Measurements from ENCODE around the gene METTL2B. TPM values are rescaled to one million over a fixed set of nuclear protein-coding genes. Genes with fewer than 3 reads are reported as not detected.
A peak's percentile ranks its signal among the peaks of the same experiment; 100 is the strongest.
"Not testable (repeated sequence)": the region's sequence is repeated elsewhere in the genome, so short reads cannot be mapped to it uniquely, and the experiment has no call there.

METTL2B gene
- total and polyA plus RNA-seq, 8 donors = 7.8 to 21.5 (median 12.4) TPM

DNA sequence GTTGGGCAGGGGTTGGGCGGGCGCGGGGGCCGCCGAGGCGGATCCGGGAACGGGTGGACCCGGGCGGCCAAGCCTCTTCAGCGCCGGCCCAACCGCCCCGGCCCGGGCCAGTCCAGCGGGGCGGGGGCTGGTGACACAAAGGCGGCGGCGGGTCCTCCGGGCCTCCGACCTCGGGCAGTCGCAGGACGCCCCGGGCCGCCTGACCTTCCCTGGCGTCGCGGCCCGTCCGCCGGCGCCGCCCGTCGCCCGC lies 54.2 kb downstream of the METTL2B start:
- H3K36me3 ChIP-seq = peaks cover 0 to 17% (median 7%) of the 10 kb centered on the region in 4 donors
- H3K4me1 ChIP-seq = peaks cover 7 to 44% (median 23%) of the 10 kb centered on the region in 4 donors
- H3K9me3 ChIP-seq = no peaks in the 10 kb centered on the region
- 0% methylated on average over 6 to 38 of the region's 38 CpGs for WGBS, 5 donors
- H3K27me3 ChIP-seq = no peaks in the 10 kb centered on the region
- H3K4me3 ChIP-seq = peak overlapping the region; percentile 67 to 92 (median 78)
- intact Hi-C loops (cut with DNase I; ENCODE audit: low total_unique reads) = no loop called here
- peak overlapping the region; percentile 97 to 100 (median 98) for H3K27ac ChIP-seq
- TF ChIP-seq, protein P1, sequence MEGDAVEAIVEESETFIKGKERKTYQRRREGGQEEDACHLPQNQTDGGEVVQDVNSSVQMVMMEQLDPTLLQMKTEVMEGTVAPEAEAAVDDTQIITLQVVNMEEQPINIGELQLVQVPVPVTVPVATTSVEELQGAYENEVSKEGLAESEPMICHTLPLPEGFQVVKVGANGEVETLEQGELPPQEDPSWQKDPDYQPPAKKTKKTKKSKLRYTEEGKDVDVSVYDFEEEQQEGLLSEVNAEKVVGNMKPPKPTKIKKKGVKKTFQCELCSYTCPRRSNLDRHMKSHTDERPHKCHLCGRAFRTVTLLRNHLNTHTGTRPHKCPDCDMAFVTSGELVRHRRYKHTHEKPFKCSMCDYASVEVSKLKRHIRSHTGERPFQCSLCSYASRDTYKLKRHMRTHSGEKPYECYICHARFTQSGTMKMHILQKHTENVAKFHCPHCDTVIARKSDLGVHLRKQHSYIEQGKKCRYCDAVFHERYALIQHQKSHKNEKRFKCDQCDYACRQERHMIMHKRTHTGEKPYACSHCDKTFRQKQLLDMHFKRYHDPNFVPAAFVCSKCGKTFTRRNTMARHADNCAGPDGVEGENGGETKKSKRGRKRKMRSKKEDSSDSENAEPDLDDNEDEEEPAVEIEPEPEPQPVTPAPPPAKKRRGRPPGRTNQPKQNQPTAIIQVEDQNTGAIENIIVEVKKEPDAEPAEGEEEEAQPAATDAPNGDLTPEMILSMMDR (IDR thresholded peaks at IDR 0.05) = no peak
- TF ChIP-seq POLR2A (IDR thresholded peaks at IDR 0.05) (no peak), POLR2AphosphoS5 (IDR thresholded peaks at IDR 0.05) (no peak), EP300 (IDR thresholded peaks at IDR 0.05) (no peak)
- no peak for DNase-seq

DNA sequence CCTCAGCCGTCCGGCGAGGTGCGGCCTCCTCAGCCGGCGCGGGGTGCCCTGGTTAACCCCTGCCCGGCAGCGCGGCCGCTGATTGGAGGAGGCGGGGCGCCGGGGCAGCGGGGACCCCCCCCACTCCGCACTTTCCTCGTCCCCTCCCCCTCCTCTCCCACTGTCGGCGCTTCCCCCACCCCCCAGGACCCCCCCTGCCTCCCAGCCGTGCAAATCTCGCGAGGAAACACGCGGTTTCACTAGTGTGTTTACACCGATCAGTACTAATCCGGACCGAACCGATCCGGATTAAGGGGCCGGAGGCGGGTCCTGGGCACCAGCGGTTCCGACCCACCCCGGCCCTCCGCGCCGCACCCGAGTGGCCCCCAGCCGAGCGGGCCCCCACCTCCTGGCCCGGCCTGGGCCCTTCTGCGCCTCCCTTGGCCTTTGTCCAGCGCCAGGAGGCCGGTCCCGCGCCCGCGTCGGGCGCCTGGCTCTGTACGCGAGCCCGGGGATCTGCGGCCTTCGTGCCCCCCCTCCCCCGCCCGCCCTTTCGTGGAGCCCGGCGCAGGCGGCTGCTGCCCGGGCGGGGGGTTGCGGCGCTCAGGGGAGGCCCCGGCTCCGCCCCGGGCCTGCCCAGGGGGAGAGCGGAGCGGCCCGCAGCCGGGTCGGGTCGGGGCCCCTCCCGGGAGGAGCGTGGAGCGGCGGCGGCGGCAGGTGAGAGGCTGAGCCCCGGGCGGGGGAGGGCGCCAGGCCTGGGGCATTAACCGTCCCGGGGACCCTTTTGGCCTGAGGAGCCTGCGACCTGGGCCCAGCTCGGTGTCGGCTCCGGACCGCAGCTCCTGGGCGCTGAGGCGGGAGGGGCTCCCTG lies 54.8 kb downstream of the METTL2B start:
- peaks cover 7 to 44% (median 25%) of the 10 kb centered on the region in 4 donors for H3K4me1 ChIP-seq
- peak; percentile 90 to 96 for DNase-seq
- peak overlapping the region; percentile 67 to 92 (median 78) for H3K4me3 ChIP-seq
- H3K36me3 ChIP-seq = peaks cover 0 to 21% (median 10%) of the 10 kb centered on the region in 4 donors
- intact Hi-C loops (cut with DNase I; ENCODE audit: low total_unique reads); H3K9me3 ChIP-seq; H3K27me3 ChIP-seq: not testable (repeated sequence)
- 0 to 2% (median 0%) methylated on average over 18 to 91 of the region's 92 CpGs; no CpG with 5 or more reads in 1 of the 5 donors for WGBS, 5 donors
- H3K27ac ChIP-seq = peak overlapping the region; percentile 97 to 100 (median 98)

DNA sequence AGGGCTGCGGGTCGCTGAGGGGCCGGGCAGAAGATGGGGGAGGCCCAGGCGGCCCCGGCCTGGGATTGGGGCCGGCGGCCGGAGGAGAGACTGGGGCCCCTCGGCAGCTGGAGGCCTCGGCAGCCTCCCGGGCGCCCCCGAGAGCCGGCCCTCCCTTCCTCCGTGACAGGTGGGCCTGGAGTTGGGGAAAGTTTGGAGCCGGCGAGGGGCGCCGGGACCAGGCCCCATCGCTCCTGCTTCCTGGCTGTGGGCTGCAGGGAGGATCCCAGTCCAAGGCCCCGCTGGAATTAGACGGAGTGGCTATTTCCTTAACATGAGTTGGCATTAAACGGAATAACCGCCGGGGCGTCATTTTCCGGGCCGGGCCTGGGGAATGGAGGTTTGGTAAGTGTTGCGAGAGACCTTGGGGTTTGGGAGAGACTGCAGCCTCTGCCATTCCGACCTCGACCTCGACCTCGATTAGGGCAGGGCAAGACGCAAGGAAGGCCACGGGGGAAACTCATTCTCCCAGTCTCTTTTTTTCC lies 55.5 kb downstream of the METTL2B start:
- peak; percentile 37 to 48 for DNase-seq
- intact Hi-C loops (cut with DNase I; ENCODE audit: low total_unique reads); H3K27me3 ChIP-seq; H3K9me3 ChIP-seq: not testable (repeated sequence)
- 0 to 1% (median 0%) methylated on average over 15 to 30 of the region's 35 CpGs for WGBS, 5 donors
- Histone ChIP-seq H3K36me3 (peaks cover 0 to 27% (median 12%) of the 10 kb centered on the region in 4 donors), H3K27ac (peak overlapping the region; percentile 97 to 100 (median 98)), H3K4me3 (peak overlapping the region; percentile 67 to 92 (median 78)), H3K4me1 (peaks cover 7 to 46% (median 27%) of the 10 kb centered on the region in 4 donors)

DNA sequence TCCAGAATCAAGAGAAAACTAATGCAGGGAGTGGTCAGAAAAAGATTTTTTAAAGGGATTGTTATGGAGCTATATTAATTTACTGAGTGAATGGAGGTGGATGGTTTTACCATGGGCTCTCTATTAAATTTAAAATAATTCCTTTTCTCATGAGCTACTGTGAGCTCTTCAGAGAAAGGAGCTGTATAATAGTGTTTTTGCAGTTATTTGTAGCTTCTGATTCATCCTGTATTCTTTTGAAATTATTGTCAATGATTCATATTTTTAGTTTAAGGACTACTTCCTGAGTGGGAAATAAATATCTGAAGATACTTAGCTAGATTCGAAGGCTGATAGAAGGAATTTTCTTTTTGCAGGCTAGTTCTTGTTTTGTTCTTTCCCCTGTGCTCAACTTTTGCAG lies 56.4 kb downstream of the METTL2B start:
- Histone ChIP-seq H3K4me3 (peak overlapping the region in 3 of 4 donors; percentile 67 to 92 (median 75)), H3K4me1 (peaks cover 7 to 55% (median 30%) of the 10 kb centered on the region in 4 donors), H3K36me3 (peaks cover 0 to 27% (median 12%) of the 10 kb centered on the region in 4 donors), H3K27ac (peak overlapping the region in 3 of 5 donors; percentile 34 to 99 (median 97))
- DNase-seq; intact Hi-C loops (cut with DNase I; ENCODE audit: low total_unique reads); H3K9me3 ChIP-seq; H3K27me3 ChIP-seq: not testable (repeated sequence)
- WGBS, 5 donors = 10 to 25% (median 14%) methylated on average over 1 of the region's 1 CpG

DNA sequence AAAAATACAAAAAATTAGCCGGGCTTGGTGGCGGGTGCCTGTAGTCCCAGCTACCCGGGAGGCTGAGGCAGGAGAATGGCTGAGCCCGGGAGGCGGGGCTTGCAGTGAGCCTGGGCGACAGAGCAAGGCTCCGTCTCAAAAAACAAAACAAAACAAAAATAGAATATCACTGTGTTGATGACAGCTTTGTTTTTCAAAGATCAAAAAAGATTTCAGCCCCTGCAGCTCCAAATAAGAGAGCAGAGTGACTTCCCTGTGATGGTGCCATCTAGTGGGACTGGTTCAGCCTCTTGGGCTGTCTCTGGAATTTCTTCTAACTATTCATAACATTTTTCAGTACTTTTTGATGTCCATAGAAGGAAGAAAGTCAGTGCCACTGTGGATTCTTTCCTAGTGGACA lies 60.9 kb downstream of the METTL2B start:
- H3K9me3 ChIP-seq; DNase-seq; H3K4me3 ChIP-seq; intact Hi-C loops (cut with DNase I; ENCODE audit: low total_unique reads); H3K27me3 ChIP-seq: not testable (repeated sequence)
- TF ChIP-seq, protein P1 (IDR thresholded peaks at IDR 0.05) = peak in 1 of 7 experiments; percentile 17
- peaks cover 6 to 67% (median 43%) of the 10 kb centered on the region in 4 donors for H3K36me3 ChIP-seq
- H3K4me1 ChIP-seq = peaks cover 7 to 50% (median 29%) of the 10 kb centered on the region in 4 donors
- H3K27ac ChIP-seq = peak overlapping the region in 2 of 5 donors; percentile 27 to 38
- WGBS, 5 donors = 46 to 63% (median 53%) methylated on average over 7 of the region's 7 CpGs

DNA sequence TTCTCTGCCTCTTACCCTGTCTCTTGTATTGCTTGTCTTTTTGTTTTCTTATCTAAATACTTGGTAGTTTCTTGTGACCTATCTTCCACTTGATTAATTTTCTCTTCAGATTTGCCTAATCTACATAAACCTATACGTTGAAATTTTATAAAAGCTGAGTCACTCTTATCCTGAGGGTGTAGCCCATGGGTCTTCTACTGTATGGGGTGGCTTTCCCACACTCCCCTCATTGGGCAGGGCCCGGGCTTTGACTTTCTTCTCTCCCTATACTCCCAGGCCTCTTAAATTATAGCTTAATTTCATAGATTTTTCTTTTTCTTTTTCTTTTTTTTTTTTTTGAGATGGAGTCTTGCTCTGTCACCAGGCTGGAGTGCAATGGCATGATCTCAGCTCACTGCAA lies 66.0 kb downstream of the METTL2B start:
- 64 to 75% (median 68%) methylated on average over 2 of the region's 2 CpGs for WGBS, 5 donors
- H3K4me3 ChIP-seq; H3K9me3 ChIP-seq; H3K27me3 ChIP-seq; DNase-seq; intact Hi-C loops (cut with DNase I; ENCODE audit: low total_unique reads); H3K27ac ChIP-seq: not testable (repeated sequence)
- peaks cover 0 to 32% (median 16%) of the 10 kb centered on the region in 4 donors for H3K4me1 ChIP-seq
- peaks cover 9 to 78% (median 64%) of the 10 kb centered on the region in 4 donors for H3K36me3 ChIP-seq

DNA sequence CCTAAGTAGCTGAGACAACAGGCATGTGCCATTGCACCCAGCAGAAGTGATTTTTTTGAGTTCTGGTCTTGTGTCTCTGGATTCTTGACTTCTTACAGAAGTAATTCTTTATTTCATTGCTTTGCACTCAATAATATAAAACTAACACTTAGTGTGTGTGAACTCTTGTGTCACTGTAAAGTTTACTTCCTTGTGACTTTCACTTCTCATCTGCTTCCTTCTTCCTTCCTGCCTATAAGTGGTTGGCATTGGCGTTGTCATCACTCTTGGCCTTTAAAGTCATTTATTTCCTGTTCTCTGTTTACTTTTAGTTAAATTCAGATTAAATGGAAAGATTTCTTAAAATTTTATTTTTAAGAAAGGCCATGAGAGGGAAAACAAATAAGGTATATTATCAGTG lies 66.8 kb downstream of the METTL2B start:
- Histone ChIP-seq H3K36me3 (peaks cover 9 to 85% (median 72%) of the 10 kb centered on the region in 4 donors), H3K27ac (peak overlapping the region in 1 of 5 donors; percentile 16), H3K4me1 (peaks cover 0 to 28% (median 15%) of the 10 kb centered on the region in 4 donors)
- intact Hi-C loops (cut with DNase I; ENCODE audit: low total_unique reads); H3K9me3 ChIP-seq; DNase-seq; H3K4me3 ChIP-seq; H3K27me3 ChIP-seq: not testable (repeated sequence)
- 29 to 86% (median 47%) methylated on average over 1 of the region's 1 CpG for WGBS, 5 donors

DNA sequence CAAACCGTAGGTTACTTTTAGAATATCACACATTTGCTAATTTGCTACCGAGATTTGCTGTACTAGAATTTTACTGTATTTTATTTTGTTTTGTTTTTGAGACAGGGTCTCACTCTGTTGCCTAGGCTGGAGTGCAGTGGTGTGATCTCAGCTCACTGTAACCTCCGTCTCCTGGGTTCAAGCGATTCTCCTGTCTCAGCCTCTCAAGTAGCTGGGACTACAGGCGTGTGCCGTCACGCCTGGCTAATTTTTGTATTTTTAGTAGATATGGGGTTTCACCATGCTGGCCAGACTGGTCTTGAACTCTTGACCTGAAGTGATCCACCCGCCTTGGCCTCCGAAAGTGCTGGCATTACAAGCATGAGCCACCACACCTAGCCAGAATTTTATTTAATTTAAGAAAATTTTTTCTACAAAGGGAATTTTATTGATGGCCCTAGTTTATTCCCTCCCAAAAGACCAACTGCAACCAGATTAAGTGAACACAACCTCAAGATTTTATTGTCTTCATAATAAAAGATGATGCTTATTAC lies 69.8 kb downstream of the METTL2B start:
- H3K9me3 ChIP-seq; DNase-seq; H3K4me3 ChIP-seq; intact Hi-C loops (cut with DNase I; ENCODE audit: low total_unique reads); H3K27me3 ChIP-seq; H3K27ac ChIP-seq: not testable (repeated sequence)
- Histone ChIP-seq H3K4me1 (peaks cover 0 to 20% (median 9%) of the 10 kb centered on the region in 4 donors), H3K36me3 (peaks cover 4 to 71% (median 57%) of the 10 kb centered on the region in 4 donors)
- WGBS, 5 donors = 91 to 96% (median 94%) methylated on average over 9 of the region's 9 CpGs
